A673 (cell line): Measurements from ENCODE around the gene GPS1.

Experiments
- EZH2 ChIP-seq: fragments of 200-600 bp; sonication (generic); IDR thresholded peaks from 2 replicates; pipeline ENCODE4 v1.6.1; 2017; ENCODE audit warnings: borderline replicate concordance, low read depth, mild to moderate bottlenecking, mixed read lengths, antibody characterized with exemption, low read length; ENCODE audit not compliant: poor library complexity, severe bottlenecking
- TF ChIP-seq, protein P1 (sequence below): fragments of 300-800, 200-600 bp; sonication (generic); conservative IDR thresholded peaks from 2 replicates; pipeline ENCODE4 v1.5.1; 2017; ENCODE audit warnings: low read depth, mild to moderate bottlenecking, antibody characterized with exemption, low read length, moderate library complexity, mixed read lengths

- TF ChIP-seq, protein P1, sequence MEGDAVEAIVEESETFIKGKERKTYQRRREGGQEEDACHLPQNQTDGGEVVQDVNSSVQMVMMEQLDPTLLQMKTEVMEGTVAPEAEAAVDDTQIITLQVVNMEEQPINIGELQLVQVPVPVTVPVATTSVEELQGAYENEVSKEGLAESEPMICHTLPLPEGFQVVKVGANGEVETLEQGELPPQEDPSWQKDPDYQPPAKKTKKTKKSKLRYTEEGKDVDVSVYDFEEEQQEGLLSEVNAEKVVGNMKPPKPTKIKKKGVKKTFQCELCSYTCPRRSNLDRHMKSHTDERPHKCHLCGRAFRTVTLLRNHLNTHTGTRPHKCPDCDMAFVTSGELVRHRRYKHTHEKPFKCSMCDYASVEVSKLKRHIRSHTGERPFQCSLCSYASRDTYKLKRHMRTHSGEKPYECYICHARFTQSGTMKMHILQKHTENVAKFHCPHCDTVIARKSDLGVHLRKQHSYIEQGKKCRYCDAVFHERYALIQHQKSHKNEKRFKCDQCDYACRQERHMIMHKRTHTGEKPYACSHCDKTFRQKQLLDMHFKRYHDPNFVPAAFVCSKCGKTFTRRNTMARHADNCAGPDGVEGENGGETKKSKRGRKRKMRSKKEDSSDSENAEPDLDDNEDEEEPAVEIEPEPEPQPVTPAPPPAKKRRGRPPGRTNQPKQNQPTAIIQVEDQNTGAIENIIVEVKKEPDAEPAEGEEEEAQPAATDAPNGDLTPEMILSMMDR, result no peak
- no peak for TF ChIP-seq EZH2
Observed at GRCh38 chr17:82063424-82064415, 12.0 kb downstream of the GPS1 start.
